Nephron progenitor cell (in vitro differentiated cells): ENCODE results near the gene TEC.
"Not testable (repeated sequence)": the region's sequence is repeated elsewhere in the genome, so short reads cannot be mapped to it uniquely, and the experiment has no call there.

Experiments
- DNase-seq: peaks from one replicate; pipeline ENCODE4 v3.0.0; 2021
- H3K27ac Mint-ChIP-seq: 2 replicates; pipeline ENCODE4 v1.8.0; 2021; ENCODE audit warnings: mild to moderate bottlenecking, moderate library complexity, mixed read lengths
- H3K27me3 Mint-ChIP-seq: 2 replicates; pipeline ENCODE4 v1.8.0; 2021; ENCODE audit warnings: mild to moderate bottlenecking, low read depth, mixed read lengths; ENCODE audit not compliant: poor library complexity
- H3K36me3 Mint-ChIP-seq: 2 replicates; pipeline ENCODE4 v1.8.0; 2021; ENCODE audit warnings: low read depth, mixed read lengths
- H3K4me1 Mint-ChIP-seq: 2 replicates; pipeline ENCODE4 v1.8.0; 2021; ENCODE audit warnings: mixed read lengths
- H3K4me3 Mint-ChIP-seq: 2 replicates; pipeline ENCODE4 v1.8.0; 2021; ENCODE audit warnings: mild to moderate bottlenecking, moderate library complexity, mixed read lengths
- H3K9me3 Mint-ChIP-seq: 2 replicates; pipeline ENCODE4 v1.8.0; 2021; ENCODE audit warnings: mild to moderate bottlenecking, moderate library complexity, mixed read lengths
- CTCF ChIP-seq: fragments of 200-600 bp; sonication (generic); IDR thresholded peaks from 2 replicates; pipeline ENCODE4 v1.5.0; 2021; ENCODE audit warnings: antibody characterized with exemption

The TEC gene

GRCh38 chr4:48222491-48222890 is 47.1 kb downstream of the TEC start:
- no peak overlapping the region for H3K4me3 Mint-ChIP-seq
- no peaks in the 10 kb centered on the region for H3K36me3 Mint-ChIP-seq

GRCh38 chr4:48219430-48219829 is 50.2 kb downstream of the TEC start:
- H3K4me1 Mint-ChIP-seq, H3K36me3 Mint-ChIP-seq, H3K27me3 Mint-ChIP-seq, H3K9me3 Mint-ChIP-seq, H3K4me3 Mint-ChIP-seq, DNase-seq, H3K27ac Mint-ChIP-seq: not testable (repeated sequence)

More at GRCh38 chr4:48222491-48222890, 47.1 kb downstream of the TEC start:
- H3K9me3 Mint-ChIP-seq, result no peaks in the 10 kb centered on the region
- H3K27me3 Mint-ChIP-seq, result no peaks in the 10 kb centered on the region
- TF ChIP-seq CTCF, result no peak
- H3K4me1 Mint-ChIP-seq, result peaks cover 10% of the 10 kb centered on the region
- H3K27ac Mint-ChIP-seq, result no peak overlapping the region
- DNase-seq, result no peak

- no peak for TF ChIP-seq CTCF
- Mint-ChIP-seq H3K4me1 (peaks cover 6% of the 10 kb centered on the region), H3K4me3 (no peak overlapping the region), H3K9me3 (no peaks in the 10 kb centered on the region), H3K36me3 (no peaks in the 10 kb centered on the region), H3K27me3 (no peaks in the 10 kb centered on the region), H3K27ac (no peak overlapping the region)
- no peak for DNase-seq
Observed at GRCh38 chr4:48216563-48216962, 53.1 kb downstream of the TEC start.

GRCh38 chr4:48215977-48216376 is 53.7 kb downstream of the TEC start:
- no peaks in the 10 kb centered on the region for H3K27me3 Mint-ChIP-seq
- H3K9me3 Mint-ChIP-seq, result no peaks in the 10 kb centered on the region
- no peak for TF ChIP-seq CTCF
- DNase-seq, result no peak
- no peaks in the 10 kb centered on the region for H3K36me3 Mint-ChIP-seq
- peaks cover 6% of the 10 kb centered on the region for H3K4me1 Mint-ChIP-seq
- H3K4me3 Mint-ChIP-seq, result no peak overlapping the region
- H3K27ac Mint-ChIP-seq, result no peak overlapping the region

DNA sequence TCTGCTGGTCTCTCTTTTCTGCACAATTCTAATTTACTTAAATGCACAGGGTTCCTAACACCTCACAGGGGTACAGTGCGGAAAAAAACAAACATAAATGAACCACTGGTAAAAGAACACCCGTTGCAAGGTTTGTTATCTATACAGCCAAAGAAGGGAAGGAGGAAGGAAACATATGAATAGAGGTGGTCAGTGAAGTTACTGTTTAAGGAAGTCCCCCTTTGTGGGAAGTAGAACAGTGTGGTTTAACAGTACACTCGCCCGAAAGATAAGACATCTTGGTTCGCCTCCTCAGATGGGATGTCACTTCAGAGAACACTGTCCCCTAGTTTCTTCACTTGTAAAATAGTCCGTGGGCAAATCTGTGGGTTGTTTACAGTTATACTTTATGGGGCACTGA is 57.5 kb downstream of the TEC start:
- H3K36me3 Mint-ChIP-seq, result no peaks in the 10 kb centered on the region
- no peaks in the 10 kb centered on the region for H3K27me3 Mint-ChIP-seq
- H3K4me3 Mint-ChIP-seq, result no peak overlapping the region
- H3K27ac Mint-ChIP-seq, result no peak overlapping the region
- no peaks in the 10 kb centered on the region for H3K9me3 Mint-ChIP-seq
- peaks cover 11% of the 10 kb centered on the region for H3K4me1 Mint-ChIP-seq
- TF ChIP-seq CTCF, result no peak
- DNase-seq, result no peak

- no peaks in the 10 kb centered on the region for H3K36me3 Mint-ChIP-seq
- no peak for DNase-seq
Observed at GRCh38 chr4:48210966-48211328, 58.7 kb downstream of the TEC start.

More at GRCh38 chr4:48210966-48211328, 58.7 kb downstream of the TEC start:
- no peak for TF ChIP-seq CTCF
- Mint-ChIP-seq H3K27ac (no peak overlapping the region), H3K4me3 (no peak overlapping the region), H3K27me3 (no peaks in the 10 kb centered on the region), H3K9me3 (no peaks in the 10 kb centered on the region), H3K4me1 (peaks cover 14% of the 10 kb centered on the region)
